HCT116 (cell line): ENCODE measurements around the gene XRCC2.

Source experiments
- ATF3 ChIP-seq: IDR thresholded peaks from 2 replicates; pipeline ENCODE4 v1.6.1; 2012
- CTCF ChIP-seq, 3 experiments: fragments of 200-600 bp in 1 of 3; sonication (generic) in 1 of 3; IDR thresholded peaks in 2 of 3; conservative IDR thresholded peaks in 1 of 3; 2 replicates each; pipeline ENCODE4 v1.5.1; 2012 to 2017; ENCODE audit warnings: low read depth in 2 of 3, low read length in 2 of 3, antibody characterized with exemption in 1 of 3, borderline replicate concordance in 1 of 3, control low read depth in 1 of 3, mild to moderate bottlenecking in 1 of 3, mixed read lengths in 1 of 3, mixed run types in 1 of 3, moderate library complexity in 1 of 3; ENCODE audit not compliant: insufficient read depth in 1 of 3
- EZH2 ChIP-seq: fragments of 200-600 bp; sonication (generic); IDR thresholded peaks from 2 replicates; pipeline ENCODE4 v1.6.1; 2017; ENCODE audit warnings: antibody characterized with exemption, mixed run types
- EZH2phosphoT487 ChIP-seq: fragments of 200-600 bp; IDR thresholded peaks from 2 replicates; pipeline ENCODE4 v1.6.1; 2018; ENCODE audit warnings: antibody characterized with exemption, borderline replicate concordance
- POLR2A ChIP-seq: IDR thresholded peaks from 2 replicates; pipeline ENCODE4 v1.7.0; 2011; ENCODE audit warnings: borderline replicate concordance; ENCODE audit not compliant: insufficient read depth, insufficient read length; ENCODE audit errors: extremely low read depth
- POLR2AphosphoS5 ChIP-seq: IDR thresholded peaks from 2 replicates; pipeline ENCODE4 v1.6.1; 2011; ENCODE audit warnings: mild to moderate bottlenecking, low read depth, low read length, moderate library complexity
- REST ChIP-seq: IDR thresholded peaks from 2 replicates; pipeline ENCODE4 v1.6.1; 2012; ENCODE audit warnings: low read depth
- SIN3A ChIP-seq: IDR thresholded peaks from 2 replicates; pipeline ENCODE4 v1.6.1; 2012; ENCODE audit warnings: low read depth
- TCF7L2 ChIP-seq: IDR thresholded peaks from 2 replicates; pipeline ENCODE4 v1.7.0; 2011; ENCODE audit warnings: borderline replicate concordance, inconsistent platforms; ENCODE audit not compliant: insufficient read depth, insufficient read length; ENCODE audit errors: extremely low read depth

- TF ChIP-seq CTCF (IDR thresholded peaks at IDR 0.05 in 2 of 3, conservative IDR thresholded peaks at IDR 0.05 in 1 of 3; ENCODE audit: borderline replicate concordance in 1 of 3, insufficient read depth in 1 of 3, low read depth in 2 of 3, low read length in 2 of 3): no peak
- no peak for TF ChIP-seq EZH2
- TF ChIP-seq SIN3A: no peak
- TF ChIP-seq TCF7L2: no peak
- TF ChIP-seq POLR2A: no peak
- TF ChIP-seq REST: no peak
- TF ChIP-seq EZH2phosphoT487: no peak
- no peak for TF ChIP-seq POLR2AphosphoS5
- TF ChIP-seq ATF3: no peak
These were observed 42.9 kb downstream of the XRCC2 start for GRCh38 chr7:152633072-152633471.
